Uterus (tissue), 2 donors: ENCODE results near the gene GMDS.

Source experiments
- CTCF ChIP-seq, 4 experiments: fragments of 200-600 bp in 2 of 4; fragments of 450-650 bp in 2 of 4; sonication (generic) in 2 of 4; IDR thresholded peaks; one replicate each; pipeline ENCODE4 v1.5.1; 2016 to 2019; ENCODE audit warnings: antibody characterized with exemption in 4 of 4, mild to moderate bottlenecking in 2 of 4, moderate library complexity in 1 of 4
- POLR2A ChIP-seq, 2 donors: fragments of 450-650 bp; IDR thresholded peaks; one replicate each; pipeline ENCODE4 v1.6.1; 2016; ENCODE audit warnings: antibody characterized with exemption in 2 of 2, mild to moderate bottlenecking in 1 of 2, moderate library complexity in 1 of 2

- TF ChIP-seq CTCF (IDR thresholded peaks at IDR 0.05) = no peak
- TF ChIP-seq POLR2A (IDR thresholded peaks at IDR 0.05) = no peak
Measured at GRCh38 chr6:1786455-1787453, 458.7 kb downstream of the GMDS start.
